HEK293 (cell line): ENCODE measurements around the gene PCDHA6.

ENCODE experiments used
- CTCF ChIA-PET: fragments of 350-600 bp; formaldehyde crosslinking; extraction: SDS; loops from one replicate; lab custom pipeline; 2021; ENCODE audit warnings: antibody characterized with exemption; lab: Yijun Ruan, JAX
- POLR2A ChIA-PET: fragments of 300-600 bp; formaldehyde crosslinking; extraction: SDS; loops from one replicate; lab custom pipeline; 2020; ENCODE audit warnings: antibody characterized with exemption, inconsistent platforms; lab: Yijun Ruan, JAX
- H3K27ac ChIP-seq: fragments of 200-500 bp; sonication (Bioruptor generic); 2 replicates; pipeline ENCODE4 v1.5.1; 2014; ENCODE audit warnings: low read depth, low read length, control low read depth, inconsistent platforms; ENCODE audit errors: extremely low read depth
- H3K36me3 ChIP-seq, 2 experiments: fragments of 200-500 bp in 1 of 2; sonication (Bioruptor generic) in 1 of 2; 1 replicate in 1 of 2; 2 replicates in 1 of 2; pipeline ENCODE4 v1.5.1; 2014 to 2017; ENCODE audit warnings: inconsistent platforms in 2 of 2, low read length in 2 of 2; ENCODE audit not compliant: control insufficient read depth in 2 of 2, insufficient read depth in 1 of 2
- H3K4me1 ChIP-seq: fragments of 200-500 bp; sonication (Bioruptor generic); 2 replicates; pipeline ENCODE4 v1.5.1; 2014; ENCODE audit warnings: mild to moderate bottlenecking, low read length, inconsistent platforms; ENCODE audit not compliant: control insufficient read depth, insufficient read depth
- H3K4me3 ChIP-seq: 2 replicates; pipeline ENCODE4 v1.5.1; 2011; ENCODE audit warnings: low read depth, mild to moderate bottlenecking, control low read depth, low read length, moderate library complexity
- H3K9me3 ChIP-seq: fragments of 200-500 bp; sonication (Bioruptor generic); 2 replicates; pipeline ENCODE4 v1.5.1; 2014; ENCODE audit warnings: low read depth, low read length, inconsistent platforms; ENCODE audit not compliant: control insufficient read depth, insufficient read depth
- EGR2 ChIP-seq: fragments of 450-650 bp; formaldehyde crosslinking; IDR thresholded peaks from 2 replicates; pipeline ENCODE4 v1.5.1; 2016; ENCODE audit warnings: low read depth, missing biosample characterization, missing genetic modification characterization
- PBX3 ChIP-seq: sonication (generic); formaldehyde crosslinking; IDR thresholded peaks from 2 replicates; pipeline ENCODE4 v1.8.1; 2022; ENCODE audit warnings: mild to moderate bottlenecking, moderate library complexity, missing genetic modification reagents
- SCRT1 ChIP-seq: fragments of 450-650 bp; formaldehyde crosslinking; IDR thresholded peaks from 2 replicates; pipeline ENCODE4 v1.5.1; 2016; ENCODE audit warnings: missing biosample characterization, missing genetic modification characterization, borderline replicate concordance
- TCF7L2 ChIP-seq: IDR thresholded peaks from 2 replicates; pipeline ENCODE4 v1.6.1; 2011; ENCODE audit warnings: low read depth, mild to moderate bottlenecking, inconsistent platforms, low read length, moderate library complexity, borderline replicate concordance
- ZBTB11 ChIP-seq: fragments of 450-650 bp; formaldehyde crosslinking; conservative IDR thresholded peaks from 2 replicates; pipeline ENCODE4 v1.5.1; 2016; ENCODE audit warnings: low read depth, missing biosample characterization, missing genetic modification characterization
- ZBTB7A ChIP-seq: fragments of 450-650 bp; formaldehyde crosslinking; IDR thresholded peaks from 2 replicates; pipeline ENCODE4 v1.5.1; 2016; ENCODE audit warnings: low read depth, missing biosample characterization, missing genetic modification characterization
- ZFP3 ChIP-seq: fragments of 450-650 bp; formaldehyde crosslinking; IDR thresholded peaks from 2 replicates; pipeline ENCODE4 v1.5.1; 2016; ENCODE audit warnings: low read depth, missing biosample characterization, missing genetic modification characterization
- ZFP69B ChIP-seq: fragments of 450-650 bp; formaldehyde crosslinking; IDR thresholded peaks from 2 replicates; pipeline ENCODE4 v1.5.1; 2016; ENCODE audit warnings: missing biosample characterization, missing genetic modification characterization
- ZIC2 ChIP-seq: fragments of 450-650 bp; formaldehyde crosslinking; IDR thresholded peaks from 2 replicates; pipeline ENCODE4 v1.5.1; 2016; ENCODE audit warnings: missing biosample characterization, missing genetic modification characterization
- ZNF138 ChIP-seq: fragments of 450-650 bp; formaldehyde crosslinking; IDR thresholded peaks from 2 replicates; pipeline ENCODE4 v1.5.1; 2016; ENCODE audit warnings: missing biosample characterization, missing genetic modification characterization, borderline replicate concordance
- ZNF175 ChIP-seq: fragments of 450-650 bp; formaldehyde crosslinking; IDR thresholded peaks from 2 replicates; pipeline ENCODE4 v1.5.1; 2016; ENCODE audit warnings: missing biosample characterization, missing genetic modification characterization
- ZNF24 ChIP-seq: fragments of 450-650 bp; formaldehyde crosslinking; IDR thresholded peaks from 2 replicates; pipeline ENCODE4 v1.5.1; 2016; ENCODE audit warnings: missing biosample characterization, missing genetic modification characterization
- ZNF302 ChIP-seq: fragments of 450-650 bp; formaldehyde crosslinking; IDR thresholded peaks from 2 replicates; pipeline ENCODE4 v1.5.1; 2016; ENCODE audit warnings: missing biosample characterization, missing genetic modification characterization, low read depth
- ZNF335 ChIP-seq: fragments of 450-650 bp; formaldehyde crosslinking; conservative IDR thresholded peaks from 2 replicates; pipeline ENCODE4 v1.5.1; 2016; ENCODE audit warnings: missing biosample characterization, missing genetic modification characterization
- ZNF394 ChIP-seq: fragments of 450-650 bp; formaldehyde crosslinking; IDR thresholded peaks from 2 replicates; pipeline ENCODE4 v1.5.1; 2016; ENCODE audit warnings: missing biosample characterization, missing genetic modification characterization, mild to moderate bottlenecking, moderate library complexity, borderline replicate concordance
- ZNF501 ChIP-seq: fragments of 450-650 bp; formaldehyde crosslinking; IDR thresholded peaks from 2 replicates; pipeline ENCODE4 v1.5.1; 2016; ENCODE audit warnings: missing biosample characterization, missing genetic modification characterization
- ZNF555 ChIP-seq: fragments of 450-650 bp; formaldehyde crosslinking; conservative IDR thresholded peaks from 2 replicates; pipeline ENCODE4 v1.5.1; 2017; ENCODE audit warnings: missing biosample characterization, mild to moderate bottlenecking, missing genetic modification characterization, inconsistent platforms
- ZNF560 ChIP-seq: fragments of 450-650 bp; formaldehyde crosslinking; IDR thresholded peaks from 2 replicates; pipeline ENCODE4 v1.5.1; 2017; ENCODE audit warnings: missing biosample characterization, missing genetic modification characterization, borderline replicate concordance
- ZNF626 ChIP-seq: fragments of 450-650 bp; sonication (Bioruptor Pico); formaldehyde crosslinking; IDR thresholded peaks from 2 replicates; pipeline ENCODE4 v1.5.1; 2018; ENCODE audit warnings: missing biosample characterization, missing genetic modification characterization, inconsistent platforms
- ZNF670 ChIP-seq: fragments of 450-650 bp; formaldehyde crosslinking; IDR thresholded peaks from 2 replicates; pipeline ENCODE4 v1.5.1; 2016; ENCODE audit warnings: missing biosample characterization, missing genetic modification characterization, low read depth
- ZNF777 ChIP-seq: fragments of 450-650 bp; formaldehyde crosslinking; IDR thresholded peaks from 2 replicates; pipeline ENCODE4 v1.5.1; 2017; ENCODE audit warnings: missing biosample characterization, missing genetic modification characterization, borderline replicate concordance
- ZNF837 ChIP-seq: fragments of 450-650 bp; formaldehyde crosslinking; IDR thresholded peaks from 2 replicates; pipeline ENCODE4 v1.5.1; 2016; ENCODE audit warnings: missing biosample characterization, missing genetic modification characterization
- TF ChIP-seq, protein P1 (sequence below): fragments of 450-650 bp; formaldehyde crosslinking; optimal IDR thresholded peaks from 2 replicates; pipeline ENCODE3; 2016; ENCODE audit warnings: missing biosample characterization, mild to moderate bottlenecking, missing genetic modification characterization
- TF ChIP-seq, protein P2 (sequence below): fragments of 450-650 bp; formaldehyde crosslinking; IDR thresholded peaks from 2 replicates; pipeline ENCODE4 v1.5.1; 2016; ENCODE audit warnings: missing biosample characterization, missing genetic modification characterization

The PCDHA6 gene

GRCh38 chr5:140862441-140863295, 34.9 kb downstream of the PCDHA6 start (continued):
- TF ChIP-seq PBX3 (CRISPR knock-in tag) (no peak), ZNF555 (no peak), SCRT1 (no peak), ZNF175 (tag by site-specific recombination) (no peak), TCF7L2 (no peak), ZFP3 (tag by site-specific recombination) (no peak), ZNF626 (tag by site-specific recombination) (no peak), ZNF670 (no peak), ZNF138 (tag by site-specific recombination) (no peak)
- TF ChIP-seq, protein P1, sequence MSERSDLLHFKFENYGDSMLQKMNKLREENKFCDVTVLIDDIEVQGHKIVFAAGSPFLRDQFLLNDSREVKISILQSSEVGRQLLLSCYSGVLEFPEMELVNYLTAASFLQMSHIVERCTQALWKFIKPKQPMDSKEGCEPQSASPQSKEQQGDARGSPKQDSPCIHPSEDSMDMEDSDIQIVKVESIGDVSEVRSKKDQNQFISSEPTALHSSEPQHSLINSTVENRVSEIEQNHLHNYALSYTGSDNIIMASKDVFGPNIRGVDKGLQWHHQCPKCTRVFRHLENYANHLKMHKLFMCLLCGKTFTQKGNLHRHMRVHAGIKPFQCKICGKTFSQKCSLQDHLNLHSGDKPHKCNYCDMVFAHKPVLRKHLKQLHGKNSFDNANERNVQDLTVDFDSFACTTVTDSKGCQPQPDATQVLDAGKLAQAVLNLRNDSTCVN (tag by site-specific recombination) = no peak

DNA sequence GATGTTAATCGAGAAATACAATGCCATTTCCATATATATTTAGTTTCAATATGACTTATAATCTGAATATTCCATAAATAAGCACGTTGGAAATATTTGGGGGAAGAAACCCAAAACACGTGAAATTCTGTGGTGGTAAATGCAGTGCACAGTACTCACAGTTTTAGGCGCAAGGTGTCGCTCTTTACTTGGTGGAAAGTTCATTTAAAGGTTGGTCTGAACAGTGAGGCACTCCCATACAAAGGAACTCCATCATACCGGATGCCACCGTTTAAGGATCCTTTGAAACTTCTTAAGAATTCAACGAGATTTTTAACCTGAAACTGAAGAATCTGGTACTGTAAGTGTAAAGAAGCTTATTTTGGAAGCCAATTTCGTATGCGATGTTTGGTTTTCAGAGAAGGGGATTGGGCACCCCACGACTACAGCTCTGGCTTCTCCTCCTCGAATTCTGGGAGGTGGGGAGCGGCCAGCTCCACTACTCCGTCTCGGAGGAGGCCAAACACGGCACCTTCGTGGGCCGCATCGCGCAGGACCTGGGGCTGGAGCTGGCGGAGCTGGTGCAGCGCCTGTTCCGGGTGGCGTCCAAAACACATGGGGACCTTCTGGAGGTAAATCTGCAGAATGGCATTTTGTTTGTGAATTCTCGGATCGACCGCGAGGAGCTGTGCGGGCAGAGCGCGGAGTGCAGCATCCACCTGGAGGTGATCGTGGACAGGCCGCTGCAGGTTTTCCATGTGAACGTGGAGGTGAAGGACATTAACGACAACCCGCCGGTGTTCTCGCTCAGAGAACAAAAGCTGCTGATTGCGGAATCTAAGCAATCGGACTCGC, 41.2 kb downstream of the PCDHA6 start, which contains the start of gene PCDHA11:
Gene PCDHA11, plus strand, starts transcription at position 237 of the 834 bp plus-strand sequence. Its CDS starts 147 bp downstream, at position 384.
- ChIA-PET CTCF (interaction anchor here (0.6 to 2.9 kb wide), 39 partner anchors 8 to 549 kb away, joined by 3 to 40 read pairs (median 4); partner anchors contain the start of genes PCDHA10, PCDHA13, PCDHA7 and PCDHB1), POLR2A (interaction anchor here (0.6 to 0.9 kb wide), 2 partner anchors 103 to 172 kb away, joined by 3 read pairs; no protein-coding TSS in a partner anchor)
- no peaks in the 10 kb centered on the region for H3K4me1 ChIP-seq
- H3K36me3 ChIP-seq = no peaks in the 10 kb centered on the region
- H3K27ac ChIP-seq = no peak within 1 kb of the TSS
- H3K9me3 ChIP-seq = no peaks in the 10 kb centered on the region
- H3K4me3 ChIP-seq = peak within 1 kb of the TSS; percentile 17; the same call in 1 of the 2 replicates
- TF ChIP-seq ZNF302 (tag by site-specific recombination) (no peak), ZBTB7A (tag by site-specific recombination) (no peak), ZFP69B (tag by site-specific recombination) (no peak), ZNF501 (tag by site-specific recombination) (no peak), ZBTB11 (tag by site-specific recombination) (no peak), ZNF837 (tag by site-specific recombination) (no peak), ZNF777 (0 out of 2 replicates have a peak, but pooled peaks have one; percentile 26), EGR2 (tag by site-specific recombination) (no peak), ZNF24 (tag by site-specific recombination) (no peak), SCRT1 (no peak), ZNF394 (tag by site-specific recombination) (no peak), ZNF626 (tag by site-specific recombination) (no peak), ZNF560 (no peak), ZNF335 (tag by site-specific recombination) (peak; percentile 64), ZNF175 (tag by site-specific recombination) (no peak), ZIC2 (no peak)
- TF ChIP-seq, protein P2, sequence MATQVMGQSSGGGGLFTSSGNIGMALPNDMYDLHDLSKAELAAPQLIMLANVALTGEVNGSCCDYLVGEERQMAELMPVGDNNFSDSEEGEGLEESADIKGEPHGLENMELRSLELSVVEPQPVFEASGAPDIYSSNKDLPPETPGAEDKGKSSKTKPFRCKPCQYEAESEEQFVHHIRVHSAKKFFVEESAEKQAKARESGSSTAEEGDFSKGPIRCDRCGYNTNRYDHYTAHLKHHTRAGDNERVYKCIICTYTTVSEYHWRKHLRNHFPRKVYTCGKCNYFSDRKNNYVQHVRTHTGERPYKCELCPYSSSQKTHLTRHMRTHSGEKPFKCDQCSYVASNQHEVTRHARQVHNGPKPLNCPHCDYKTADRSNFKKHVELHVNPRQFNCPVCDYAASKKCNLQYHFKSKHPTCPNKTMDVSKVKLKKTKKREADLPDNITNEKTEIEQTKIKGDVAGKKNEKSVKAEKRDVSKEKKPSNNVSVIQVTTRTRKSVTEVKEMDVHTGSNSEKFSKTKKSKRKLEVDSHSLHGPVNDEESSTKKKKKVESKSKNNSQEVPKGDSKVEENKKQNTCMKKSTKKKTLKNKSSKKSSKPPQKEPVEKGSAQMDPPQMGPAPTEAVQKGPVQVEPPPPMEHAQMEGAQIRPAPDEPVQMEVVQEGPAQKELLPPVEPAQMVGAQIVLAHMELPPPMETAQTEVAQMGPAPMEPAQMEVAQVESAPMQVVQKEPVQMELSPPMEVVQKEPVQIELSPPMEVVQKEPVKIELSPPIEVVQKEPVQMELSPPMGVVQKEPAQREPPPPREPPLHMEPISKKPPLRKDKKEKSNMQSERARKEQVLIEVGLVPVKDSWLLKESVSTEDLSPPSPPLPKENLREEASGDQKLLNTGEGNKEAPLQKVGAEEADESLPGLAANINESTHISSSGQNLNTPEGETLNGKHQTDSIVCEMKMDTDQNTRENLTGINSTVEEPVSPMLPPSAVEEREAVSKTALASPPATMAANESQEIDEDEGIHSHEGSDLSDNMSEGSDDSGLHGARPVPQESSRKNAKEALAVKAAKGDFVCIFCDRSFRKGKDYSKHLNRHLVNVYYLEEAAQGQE (tag by site-specific recombination) = 0 out of 2 replicates have a peak, but pooled peaks have one; percentile 29
